Left renal cortex interstitium (tissue), 4 donors: ENCODE measurements around the gene EPC2. TPM values are rescaled to one million over a fixed set of nuclear protein-coding genes. Genes with fewer than 3 reads are reported as not detected.

ENCODE experiments used
- DNase-seq, 4 donors: peaks; one replicate each; pipeline ENCODE4 v3.0.0-alpha.2; 2013; ENCODE audit warnings: low read depth in 4 of 4, low spot score in 2 of 4, missing footprints in 1 of 4
- polyA plus RNA-seq, 4 donors: library from polyadenylated mRNA; unstranded; fragments of 120-200 nt; gene quantifications; one replicate each; pipeline ENCODE4 v1.2.1, GENCODE V29; 2013; ENCODE audit not compliant: insufficient read length in 4 of 4

Gene EPC2
- 10 to 100 TPM; 43.9 to 51.4 (median 47.1) TPM for polyA plus RNA-seq

GRCh38 chr2:148643998-148644882, at the start of gene EPC2:
TSS of gene EPC2 (plus strand) at chr2:148644751. CDS start at chr2:148645018, 267 bp downstream.
- peak; percentile 63 to 85 (median 82) for DNase-seq

- no peak for DNase-seq
Observed at GRCh38 chr2:148596018-148596417, 48.5 kb upstream of the EPC2 start.

- DNase-seq = no peak
Observed at GRCh38 chr2:148599109-148599991, 45.2 kb upstream of the EPC2 start.

GRCh38 chr2:148602885-148603561, 41.5 kb upstream of the EPC2 start:
- DNase-seq = no peak

- no peak for DNase-seq
Observed at GRCh38 chr2:148603562-148603920, 41.0 kb upstream of the EPC2 start.

- DNase-seq = no peak
Observed at GRCh38 chr2:148604927-148605326, 39.6 kb upstream of the EPC2 start.

GRCh38 chr2:148607566-148607965, 37.0 kb upstream of the EPC2 start:
- DNase-seq = no peak

GRCh38 chr2:148613231-148614013, 31.1 kb upstream of the EPC2 start:
- no peak for DNase-seq

GRCh38 chr2:148614014-148614321, 30.6 kb upstream of the EPC2 start:
- DNase-seq = peak in 1 of 4 donors; percentile 4

- DNase-seq = peak in 1 of 4 donors; percentile 43
Observed at GRCh38 chr2:148614322-148615049, 30.1 kb upstream of the EPC2 start.

GRCh38 chr2:148615381-148615841, 29.1 kb upstream of the EPC2 start:
- no peak for DNase-seq

GRCh38 chr2:148616662-148617061, 27.9 kb upstream of the EPC2 start:
- DNase-seq = no peak

- no peak for DNase-seq
Observed at GRCh38 chr2:148617219-148617618, 27.3 kb upstream of the EPC2 start.

GRCh38 chr2:148619560-148620195, 24.9 kb upstream of the EPC2 start:
- no peak for DNase-seq

GRCh38 chr2:148622366-148622765, 22.2 kb upstream of the EPC2 start:
- no peak for DNase-seq

- DNase-seq = no peak
Observed at GRCh38 chr2:148623086-148623485, 21.5 kb upstream of the EPC2 start.

- no peak for DNase-seq
Observed at GRCh38 chr2:148627224-148627623, 17.3 kb upstream of the EPC2 start.

GRCh38 chr2:148634749-148635148, 9.8 kb upstream of the EPC2 start:
- no peak for DNase-seq

GRCh38 chr2:148638543-148638942, 6.0 kb upstream of the EPC2 start:
- no peak for DNase-seq
